ENCODE data around the gene VSX1.

DNA sequence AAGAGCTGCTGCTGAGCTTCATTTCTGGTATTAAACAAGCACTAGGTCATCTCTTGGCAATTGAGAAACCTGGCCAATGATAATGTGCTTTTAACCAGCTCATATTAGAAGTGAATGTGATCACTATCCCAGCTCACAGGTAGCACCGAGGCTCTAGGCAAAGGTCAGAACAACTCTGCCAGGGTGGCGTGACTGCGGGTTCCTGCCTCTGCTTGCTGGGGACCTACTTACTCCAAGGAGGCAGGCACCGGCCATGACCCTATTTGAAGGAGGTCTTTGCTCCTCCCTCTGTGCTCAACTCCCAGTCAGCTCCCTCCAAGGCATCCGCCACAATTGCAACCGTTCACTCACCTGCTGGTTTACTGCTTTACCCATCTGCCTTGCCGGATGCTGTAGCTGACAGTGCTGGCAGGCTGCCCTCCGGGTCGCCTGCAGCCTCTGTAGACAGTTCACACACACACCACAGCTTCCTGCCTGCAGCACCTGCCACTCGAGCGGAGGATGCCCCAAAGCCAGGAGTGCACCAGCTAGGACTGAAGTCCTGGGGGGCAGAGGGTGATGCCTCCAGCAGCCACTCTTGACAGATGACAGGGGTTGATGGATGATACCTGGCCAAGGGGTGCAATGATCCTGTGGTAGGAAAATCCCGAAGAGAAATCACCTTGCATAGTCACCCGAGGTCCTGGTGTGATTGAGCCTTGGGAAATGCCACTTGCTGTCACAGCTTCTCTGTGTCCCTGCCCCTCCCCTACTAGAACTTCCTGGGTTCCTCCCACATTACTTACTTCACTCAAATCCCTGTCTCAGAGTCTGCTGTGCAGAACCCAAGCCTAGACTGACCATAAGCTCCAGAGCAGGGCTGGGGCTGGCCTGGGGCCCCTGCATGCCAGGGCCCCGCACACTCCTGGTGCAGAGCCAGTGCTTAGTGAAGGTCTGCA is 8.8 kb upstream of the VSX1 start:
- TF ChIP-seq POLR2AphosphoS5 (IDR thresholded peaks at IDR 0.05; ENCODE audit: low read depth, low read length), result no peak
- no peak for TF ChIP-seq SIN3A (IDR thresholded peaks at IDR 0.05; ENCODE audit: borderline replicate concordance, insufficient read depth, low read length)

Data from PFSK-1 (cell line).